Gastroesophageal sphincter (tissue), 3 donors: Measurements from ENCODE around the gene NECTIN1.

Source experiments
- POLR2A ChIP-seq, 2 donors: fragments of 450-650 bp; IDR thresholded peaks; one replicate each; pipeline ENCODE4 v1.6.1; 2017; ENCODE audit warnings: antibody characterized with exemption in 2 of 2, mild to moderate bottlenecking in 2 of 2, moderate library complexity in 1 of 2
- TF ChIP-seq, protein P1 (sequence below), 4 experiments: fragments of 200-600 bp in 2 of 4; fragments of 450-650 bp in 2 of 4; sonication (generic) in 1 of 4; IDR thresholded peaks; one replicate each; pipeline ENCODE4 v1.5.1; 2017 to 2019; ENCODE audit warnings: antibody characterized with exemption in 4 of 4, mild to moderate bottlenecking in 2 of 4, moderate library complexity in 2 of 4

DNA sequence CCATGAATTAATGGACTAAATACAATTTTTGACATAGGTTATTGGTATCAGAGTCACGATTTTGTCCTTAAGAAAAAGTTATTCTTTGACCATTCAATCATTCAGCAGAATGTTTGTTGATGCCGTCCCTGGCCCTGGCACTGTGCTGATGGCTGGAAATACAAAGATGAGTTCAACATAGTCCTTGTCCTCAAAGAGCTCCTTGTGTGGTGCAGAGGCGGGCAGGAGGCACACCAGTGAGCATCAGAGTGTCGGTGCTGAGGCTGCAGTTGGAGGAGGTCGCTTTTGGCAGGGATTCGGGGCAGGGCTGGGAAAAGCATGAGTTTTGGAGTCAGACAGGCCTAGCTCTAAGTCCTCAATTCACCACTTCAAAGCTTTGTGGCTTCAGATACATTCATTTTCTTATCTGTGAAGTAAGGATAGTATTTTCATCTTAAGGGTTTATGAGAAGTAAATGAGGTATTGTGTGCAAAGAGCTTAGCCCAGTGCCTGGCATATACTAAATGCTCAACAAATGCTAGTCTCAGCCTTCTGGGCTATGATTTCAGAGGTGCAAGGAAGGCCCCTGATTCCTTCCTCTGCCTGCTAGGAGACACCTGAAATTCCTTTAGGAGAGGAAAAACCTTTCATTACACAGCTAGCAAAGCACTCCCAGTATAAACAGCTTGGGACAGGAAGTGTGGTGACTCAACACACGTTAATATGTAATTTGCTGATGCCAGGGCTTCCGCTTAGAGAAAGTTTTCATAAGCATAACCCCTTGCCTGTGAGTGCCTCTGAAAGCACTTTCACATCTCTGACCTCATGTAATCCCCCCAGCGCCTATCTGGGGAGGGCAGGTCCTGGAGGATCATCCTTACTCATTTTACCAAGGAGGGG is 113.8 kb downstream of the NECTIN1 start:
- no peak for TF ChIP-seq POLR2A (IDR thresholded peaks at IDR 0.05)
- TF ChIP-seq, protein P1, sequence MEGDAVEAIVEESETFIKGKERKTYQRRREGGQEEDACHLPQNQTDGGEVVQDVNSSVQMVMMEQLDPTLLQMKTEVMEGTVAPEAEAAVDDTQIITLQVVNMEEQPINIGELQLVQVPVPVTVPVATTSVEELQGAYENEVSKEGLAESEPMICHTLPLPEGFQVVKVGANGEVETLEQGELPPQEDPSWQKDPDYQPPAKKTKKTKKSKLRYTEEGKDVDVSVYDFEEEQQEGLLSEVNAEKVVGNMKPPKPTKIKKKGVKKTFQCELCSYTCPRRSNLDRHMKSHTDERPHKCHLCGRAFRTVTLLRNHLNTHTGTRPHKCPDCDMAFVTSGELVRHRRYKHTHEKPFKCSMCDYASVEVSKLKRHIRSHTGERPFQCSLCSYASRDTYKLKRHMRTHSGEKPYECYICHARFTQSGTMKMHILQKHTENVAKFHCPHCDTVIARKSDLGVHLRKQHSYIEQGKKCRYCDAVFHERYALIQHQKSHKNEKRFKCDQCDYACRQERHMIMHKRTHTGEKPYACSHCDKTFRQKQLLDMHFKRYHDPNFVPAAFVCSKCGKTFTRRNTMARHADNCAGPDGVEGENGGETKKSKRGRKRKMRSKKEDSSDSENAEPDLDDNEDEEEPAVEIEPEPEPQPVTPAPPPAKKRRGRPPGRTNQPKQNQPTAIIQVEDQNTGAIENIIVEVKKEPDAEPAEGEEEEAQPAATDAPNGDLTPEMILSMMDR (IDR thresholded peaks at IDR 0.05), result no peak
